HepG2 (cell line): ENCODE data around the gene DHRS12. TPM values are rescaled to one million over a fixed set of nuclear protein-coding genes. Genes with fewer than 3 reads are reported as not detected.

ENCODE experiments used
- CENPT ChIP-seq: sonication (generic); formaldehyde crosslinking; IDR thresholded peaks from 2 replicates; pipeline ENCODE4 v1.8.0; 2022; ENCODE audit warnings: low read depth, mild to moderate bottlenecking, moderate library complexity, missing genetic modification reagents
- CTCF ChIP-seq: sonication (generic); formaldehyde crosslinking; IDR thresholded peaks from 2 replicates; pipeline ENCODE4 v1.5.0; 2020; ENCODE audit warnings: mild to moderate bottlenecking, missing genetic modification reagents, moderate library complexity
- DR1 ChIP-seq: sonication (generic); formaldehyde crosslinking; IDR thresholded peaks from 2 replicates; pipeline ENCODE4 v1.8.0; 2021; ENCODE audit warnings: mild to moderate bottlenecking, missing genetic modification reagents, inconsistent platforms
- FOXO4 ChIP-seq: sonication (generic); formaldehyde crosslinking; conservative IDR thresholded peaks from 2 replicates; pipeline ENCODE4 v1.8.1; 2023; ENCODE audit warnings: missing genetic modification reagents
- GTF2F1 ChIP-seq: fragments of 150-350 bp; IDR thresholded peaks from 2 replicates; pipeline ENCODE4 v1.6.1; 2014; ENCODE audit warnings: low read length
- HMGXB4 ChIP-seq, 2 experiments: sonication (generic) in 1 of 2; formaldehyde crosslinking in 1 of 2; IDR thresholded peaks; 2 replicates each; pipeline versions ENCODE4 v1.4.0 to v1.6.1; 2018 to 2020; ENCODE audit warnings: missing genetic modification reagents in 2 of 2, borderline replicate concordance in 1 of 2, low read depth in 1 of 2, mild to moderate bottlenecking in 1 of 2, missing biosample characterization in 1 of 2
- KDM5B ChIP-seq: sonication (generic); formaldehyde crosslinking; IDR thresholded peaks from 2 replicates; pipeline ENCODE4 v1.4.0; 2020; ENCODE audit warnings: missing genetic modification reagents, mild to moderate bottlenecking, borderline replicate concordance
- KLF16 ChIP-seq, 2 experiments: sonication (generic) in 1 of 2; formaldehyde crosslinking in 1 of 2; IDR thresholded peaks; 2 replicates each; pipeline versions ENCODE4 v1.6.1 to v1.8.0; 2016 to 2023; ENCODE audit warnings: missing genetic modification reagents in 2 of 2, missing compliant biosample characterization in 1 of 2
- MBNL3 ChIP-seq: fragments of 250-450 bp; sonication (Bioruptor Pico); conservative IDR thresholded peaks from 2 replicates; pipeline ENCODE4 v1.8.0; 2022; ENCODE audit warnings: mild to moderate bottlenecking, inconsistent platforms
- PHF21A ChIP-seq: sonication (generic); formaldehyde crosslinking; IDR thresholded peaks from 2 replicates; pipeline ENCODE4 v1.5.0; 2020; ENCODE audit warnings: mild to moderate bottlenecking, missing genetic modification reagents
- PLSCR1 ChIP-seq: sonication (generic); formaldehyde crosslinking; IDR thresholded peaks from 2 replicates; pipeline ENCODE4 v1.5.0; 2020; ENCODE audit warnings: missing genetic modification reagents, mild to moderate bottlenecking, borderline replicate concordance
- XRCC5 ChIP-seq: fragments of 200-400 bp; formaldehyde crosslinking; optimal IDR thresholded peaks from 2 replicates; pipeline ENCODE3; 2017; ENCODE audit warnings: mild to moderate bottlenecking, low read length
- ZBTB37 ChIP-seq: sonication (generic); formaldehyde crosslinking; IDR thresholded peaks from 2 replicates; pipeline ENCODE4 v1.4.0; 2020; ENCODE audit warnings: mild to moderate bottlenecking, missing genetic modification reagents
- ZNF256 ChIP-seq: sonication (generic); formaldehyde crosslinking; conservative IDR thresholded peaks from 2 replicates; pipeline ENCODE4 v1.4.0; 2020; ENCODE audit warnings: missing genetic modification reagents
- ZNF260 ChIP-seq: sonication (generic); formaldehyde crosslinking; IDR thresholded peaks from 2 replicates; pipeline ENCODE4 v1.4.0; 2020; ENCODE audit warnings: missing genetic modification reagents, low read depth, mild to moderate bottlenecking, borderline replicate concordance
- ZNF263 ChIP-seq: sonication (generic); formaldehyde crosslinking; IDR thresholded peaks from 2 replicates; pipeline ENCODE4 v1.4.0; 2020; ENCODE audit warnings: missing genetic modification reagents
- ZNF264 ChIP-seq: sonication (generic); formaldehyde crosslinking; IDR thresholded peaks from 2 replicates; pipeline ENCODE4 v1.4.0; 2020; ENCODE audit warnings: missing genetic modification reagents
- ZNF44 ChIP-seq: sonication (generic); formaldehyde crosslinking; IDR thresholded peaks from 2 replicates; pipeline ENCODE4 v1.5.1; 2020; ENCODE audit warnings: mild to moderate bottlenecking, missing genetic modification reagents
- ZNF569 ChIP-seq: sonication (generic); formaldehyde crosslinking; IDR thresholded peaks from 2 replicates; pipeline ENCODE4 v1.5.0; 2020; ENCODE audit warnings: mild to moderate bottlenecking, missing genetic modification reagents, moderate library complexity, borderline replicate concordance
- ZNF709 ChIP-seq: sonication (generic); formaldehyde crosslinking; IDR thresholded peaks from 2 replicates; pipeline ENCODE4 v1.5.0; 2020; ENCODE audit warnings: mild to moderate bottlenecking, missing genetic modification reagents
- polyA plus RNA-seq, 8 experiments: library from polyadenylated mRNA; depleted of rRNA in 3 of 8; stranded (reverse) in 7 of 8; unstranded in 1 of 8; fragments of >200 nt; fragmentation: Illumina TruSeq in 4 of 8; extraction: Trizol in 4 of 8; gene quantifications; 2 replicates each; pipeline versions ENCODE4 v1.2.1 to v1.2.3, GENCODE V29; 2011 to 2016; ENCODE audit warnings: low read depth in 4 of 8, missing spikeins in 1 of 8, mixed read lengths in 1 of 8; ENCODE audit not compliant: insufficient read depth in 1 of 8
- total RNA-seq, 5 experiments: library from RNA; depleted of rRNA; stranded (reverse); fragments of >200 nt; fragmentation: Illumina TruSeq; extraction: Trizol; gene quantifications; 2 replicates each; pipeline ENCODE4 v1.2.3, GENCODE V29; 2016; ENCODE audit warnings: low read depth in 1 of 5

DHRS12 gene
- total and polyA plus RNA-seq, 2 of the 13 experiments (the other 11 are each of a cell fraction or from before 2014, with no cell fraction given): 7.2 to 8.4 TPM

GRCh38 chr13:51849145-51850101 is 45.5 kb upstream of the DHRS12 start (continued):
- TF ChIP-seq CTCF (CRISPR knock-in tag): peak; percentile 79
- no peak for TF ChIP-seq KDM5B (CRISPR knock-in tag)
- TF ChIP-seq ZNF264 (CRISPR knock-in tag): no peak
- TF ChIP-seq FOXO4 (CRISPR knock-in tag): no peak
- TF ChIP-seq XRCC5: peak; percentile 34
- TF ChIP-seq PLSCR1 (CRISPR knock-in tag): no peak
- no peak for TF ChIP-seq KLF16 (CRISPR knock-in tag; IDR thresholded peaks at IDR 0.05)
- TF ChIP-seq ZNF44 (CRISPR knock-in tag): no peak
- no peak for TF ChIP-seq GTF2F1
- peak; percentile 81 for TF ChIP-seq ZNF263 (CRISPR knock-in tag)
- no peak for TF ChIP-seq CENPT (CRISPR knock-in tag)
- TF ChIP-seq DR1 (CRISPR knock-in tag): no peak
- TF ChIP-seq ZNF256 (CRISPR knock-in tag): no peak
- no peak for TF ChIP-seq PHF21A (CRISPR knock-in tag)
- no peak for TF ChIP-seq ZNF569
- TF ChIP-seq HMGXB4 (CRISPR knock-in tag; IDR thresholded peaks at IDR 0.05; ENCODE audit: borderline replicate concordance in 1 of 2, low read depth in 1 of 2): 0 out of 4 replicates have a peak, but pooled peaks of 1 of the 2 experiments have one; percentile 35
- no peak for TF ChIP-seq ZBTB37 (CRISPR knock-in tag)
- no peak for TF ChIP-seq MBNL3 (CRISPR knock-in tag)
- TF ChIP-seq ZNF709: no peak
- TF ChIP-seq ZNF260 (CRISPR knock-in tag): no peak
